Neuronal stem cell (in vitro differentiated cells): ENCODE data around the gene FCGR3B.
"Not testable (repeated sequence)": the region's sequence is repeated elsewhere in the genome, so short reads cannot be mapped to it uniquely, and the experiment has no call there.

Experiments used
- DNase-seq: peaks from one replicate; pipeline ENCODE4 v3.0.0-alpha.2; 2013; ENCODE audit warnings: low spot score
- H2AFZ ChIP-seq: one replicate; pipeline ENCODE4 v1.6.1; 2013; ENCODE audit warnings: mild to moderate bottlenecking, low read length, inconsistent platforms
- H2AK5ac ChIP-seq: 2 replicates; pipeline ENCODE4 v1.6.1; 2013; ENCODE audit warnings: low read depth, mild to moderate bottlenecking, inconsistent platforms, low read length, moderate library complexity, mixed read lengths
- H2BK120ac ChIP-seq: 2 replicates; pipeline ENCODE4 v1.6.1; 2013; ENCODE audit warnings: low read depth, mild to moderate bottlenecking, inconsistent platforms, low read length, moderate library complexity, mixed read lengths
- H2BK12ac ChIP-seq: one replicate; pipeline ENCODE4 v1.6.1; 2013; ENCODE audit warnings: low read length, inconsistent platforms
- H2BK15ac ChIP-seq: 2 replicates; pipeline ENCODE4 v1.6.1; 2013; ENCODE audit warnings: mild to moderate bottlenecking, low read length, inconsistent platforms, mixed read lengths
- H2BK5ac ChIP-seq: one replicate; pipeline ENCODE4 v1.6.1; 2013; ENCODE audit warnings: inconsistent platforms, mild to moderate bottlenecking, low read length, moderate library complexity
- H3K14ac ChIP-seq: one replicate; pipeline ENCODE4 v1.6.1; 2013; ENCODE audit warnings: low read length, inconsistent platforms
- H3K18ac ChIP-seq: 2 replicates; pipeline ENCODE4 v1.6.1; 2013; ENCODE audit warnings: low read length, inconsistent platforms
- H3K23ac ChIP-seq: 2 replicates; pipeline ENCODE4 v1.6.1; 2013; ENCODE audit warnings: low read depth, mild to moderate bottlenecking, mixed read lengths, low read length, inconsistent platforms; ENCODE audit not compliant: poor library complexity
- H3K27ac ChIP-seq: replicated peaks from 3 replicates; pipeline ENCODE4 v1.5.1; 2013; ENCODE audit warnings: low read length, inconsistent platforms
- H3K27me3 ChIP-seq, 3 experiments: 2 replicates each; pipeline ENCODE4 v1.6.1; 2013; ENCODE audit warnings: low read length in 3 of 3, mild to moderate bottlenecking in 2 of 3, inconsistent platforms in 1 of 3, low read depth in 1 of 3, mixed read lengths in 1 of 3, moderate library complexity in 1 of 3; ENCODE audit not compliant: control insufficient read depth in 3 of 3, insufficient read depth in 3 of 3
- H3K36me3 ChIP-seq, 2 donors: replicated peaks in 1 of 2; 2 replicates each; pipeline ENCODE4 v1.6.1; 2013; ENCODE audit warnings: low read length in 2 of 2; ENCODE audit not compliant: control insufficient read depth in 2 of 2, insufficient read depth in 2 of 2
- H3K4ac ChIP-seq: 2 replicates; pipeline ENCODE4 v1.6.1; 2013; ENCODE audit warnings: inconsistent platforms, mild to moderate bottlenecking, low read length, moderate library complexity
- H3K4me1 ChIP-seq, 2 donors: 1 replicate in 1 of 2; 2 replicates in 1 of 2; pipeline ENCODE4 v1.6.1; 2013; ENCODE audit warnings: low read length in 2 of 2, low read depth in 1 of 2; ENCODE audit not compliant: control insufficient read depth in 2 of 2, insufficient read depth in 1 of 2
- H3K4me2 ChIP-seq: one replicate; pipeline ENCODE4 v1.6.1; 2013; ENCODE audit warnings: mild to moderate bottlenecking, low read length, inconsistent platforms; ENCODE audit not compliant: insufficient read depth, poor library complexity, severe bottlenecking
- H3K4me3 ChIP-seq, 2 donors: 2 replicates each; pipeline ENCODE4 v1.5.1; 2013; ENCODE audit warnings: low read length in 2 of 2, mild to moderate bottlenecking in 2 of 2, inconsistent platforms in 1 of 2, moderate library complexity in 1 of 2
- H3K79me1 ChIP-seq: one replicate; pipeline ENCODE4 v1.6.1; 2013; ENCODE audit warnings: low read depth, mild to moderate bottlenecking, inconsistent platforms, low read length, moderate library complexity
- H3K9ac ChIP-seq: one replicate; pipeline ENCODE4 v1.6.1; 2013; ENCODE audit warnings: mild to moderate bottlenecking, low read depth, low read length, inconsistent platforms; ENCODE audit not compliant: poor library complexity
- H3K9me3 ChIP-seq, 2 donors: replicated peaks in 1 of 2; 2 replicates each; pipeline versions ENCODE3 to v1.6.1; 2013; ENCODE audit warnings: low read length in 2 of 2, mild to moderate bottlenecking in 2 of 2, inconsistent platforms in 1 of 2, low read depth in 1 of 2, mixed read lengths in 1 of 2, moderate library complexity in 1 of 2; ENCODE audit not compliant: control insufficient read depth in 2 of 2, insufficient read depth in 1 of 2
- H4K8ac ChIP-seq: one replicate; pipeline ENCODE4 v1.6.1; 2013; ENCODE audit warnings: low read depth, mild to moderate bottlenecking, inconsistent platforms, low read length, moderate library complexity
- H4K91ac ChIP-seq: one replicate; pipeline ENCODE4 v1.6.1; 2013; ENCODE audit warnings: low read length, low read depth, mild to moderate bottlenecking, inconsistent platforms; ENCODE audit not compliant: poor library complexity
- WGBS, 2 donors: extraction: QIAGEN DNeasy Blood & Tissue Kit; methylation state at CpG; one replicate each; pipeline ENCODE4 v1.1.7; 2013; ENCODE audit warnings: missing lambda C conversion rate in 2 of 2, mixed read lengths in 1 of 2; ENCODE audit not compliant: insufficient read length in 2 of 2, insufficient replicate concordance in 1 of 2; ENCODE audit errors: extremely low coverage in 2 of 2; 5-methylcytosine and 5-hydroxymethylcytosine counted together

The FCGR3B gene

DNA sequence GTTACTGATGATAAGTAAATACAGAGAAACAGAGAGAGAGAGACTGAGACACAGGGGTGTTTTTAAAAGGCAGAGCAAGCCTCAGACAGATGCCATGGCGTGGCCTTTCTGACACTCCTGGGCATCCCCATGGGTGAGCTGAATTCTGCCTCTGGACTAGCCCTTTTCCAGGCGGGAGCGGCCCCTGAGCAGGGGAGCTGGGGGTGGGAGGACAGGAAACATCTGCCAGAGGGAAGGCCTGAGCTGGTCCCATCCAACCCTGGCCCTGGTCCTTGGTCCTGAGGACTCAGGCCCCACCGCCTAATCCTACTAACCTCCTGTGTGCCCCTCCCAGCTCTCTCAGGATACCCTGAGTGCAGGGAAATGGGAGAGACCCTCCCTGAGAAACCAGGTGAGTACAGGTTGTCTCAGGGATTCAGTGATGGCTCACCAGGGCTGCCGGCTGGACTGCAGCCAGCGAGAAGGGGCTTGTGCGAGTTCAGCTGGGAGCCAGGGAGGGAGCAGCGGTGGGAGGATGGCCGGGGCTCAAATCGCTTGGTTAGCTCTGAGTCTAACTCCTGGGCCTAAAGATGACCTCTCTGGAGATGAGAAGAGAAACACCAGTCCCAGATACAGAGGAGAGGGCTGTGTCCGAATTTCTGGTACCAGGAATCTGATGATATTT is 37.8 kb downstream of the FCGR3B start:
- not testable (repeated sequence) for H3K9ac ChIP-seq, H3K4ac ChIP-seq, H2BK5ac ChIP-seq, DNase-seq, H3K23ac ChIP-seq, H3K79me1 ChIP-seq, H3K18ac ChIP-seq, H4K8ac ChIP-seq, H3K4me3 ChIP-seq, H2BK12ac ChIP-seq, H3K27me3 ChIP-seq, H2BK15ac ChIP-seq, H2BK120ac ChIP-seq, H3K9me3 ChIP-seq, H3K4me1 ChIP-seq, H2AK5ac ChIP-seq, H2AFZ ChIP-seq, H3K14ac ChIP-seq, H3K4me2 ChIP-seq, H3K36me3 ChIP-seq, H3K27ac ChIP-seq, H4K91ac ChIP-seq
- WGBS, 2 donors, result no CpG with 5 or more reads among the region's 11 CpGs

DNA sequence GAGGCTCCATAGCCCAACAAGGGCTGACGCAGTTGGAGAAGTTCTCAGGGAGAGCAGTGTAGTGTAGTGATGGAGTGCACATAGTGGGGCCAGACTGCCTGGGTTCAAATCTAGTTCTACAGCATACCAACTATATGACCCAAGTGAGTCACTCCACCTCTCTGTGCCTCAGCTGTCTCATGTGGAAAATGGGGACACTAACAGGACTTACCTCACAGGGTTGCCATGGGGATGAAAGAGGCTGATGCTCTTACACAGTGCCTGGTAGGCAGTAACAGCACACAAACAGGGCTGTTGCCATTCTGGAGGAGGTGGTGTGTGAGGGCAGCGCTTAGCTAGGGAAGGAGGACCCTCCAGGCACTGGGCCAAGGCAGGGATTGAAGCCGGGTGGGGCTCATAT is 38.4 kb downstream of the FCGR3B start:
- not testable (repeated sequence) for H2BK15ac ChIP-seq, H4K91ac ChIP-seq, H3K79me1 ChIP-seq, H3K4me2 ChIP-seq, H3K36me3 ChIP-seq, H3K27ac ChIP-seq, H4K8ac ChIP-seq, DNase-seq, H2BK120ac ChIP-seq, H3K14ac ChIP-seq, H3K4me1 ChIP-seq, H2BK5ac ChIP-seq, H3K4me3 ChIP-seq, H3K4ac ChIP-seq, H2AFZ ChIP-seq, H3K23ac ChIP-seq, H3K9ac ChIP-seq, H2BK12ac ChIP-seq, H2AK5ac ChIP-seq, H3K18ac ChIP-seq, H3K27me3 ChIP-seq, H3K9me3 ChIP-seq
- no CpG with 5 or more reads among the region's 3 CpGs for WGBS, 2 donors

DNA sequence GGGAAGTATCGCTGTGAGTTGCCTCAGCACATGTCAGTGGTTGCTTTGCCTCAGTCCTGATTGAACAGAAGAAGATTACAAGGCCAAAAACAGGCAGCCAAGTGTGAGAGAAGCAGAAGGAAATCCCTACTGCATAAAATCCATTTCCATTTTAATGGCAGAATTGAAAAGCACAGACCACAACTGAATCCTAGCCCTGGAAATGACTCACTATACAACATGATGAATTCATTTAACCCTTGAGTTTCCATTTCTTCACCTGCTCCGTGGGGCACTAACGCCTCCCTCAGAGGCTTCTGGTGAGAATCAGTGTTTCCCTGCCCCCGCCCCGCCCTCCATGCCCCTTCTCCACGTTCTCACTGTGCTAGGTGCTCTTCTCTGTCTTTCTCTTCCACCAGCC is 41.1 kb downstream of the FCGR3B start:
- not testable (repeated sequence) for H2AK5ac ChIP-seq, H2BK120ac ChIP-seq, H3K9ac ChIP-seq, H3K36me3 ChIP-seq, H4K91ac ChIP-seq, H3K4me1 ChIP-seq, H3K4ac ChIP-seq, H3K27ac ChIP-seq, H3K4me3 ChIP-seq, H2AFZ ChIP-seq, H3K4me2 ChIP-seq, H3K79me1 ChIP-seq, DNase-seq, H3K9me3 ChIP-seq, H3K14ac ChIP-seq, H3K18ac ChIP-seq, H2BK5ac ChIP-seq, H4K8ac ChIP-seq, H2BK15ac ChIP-seq, H3K23ac ChIP-seq, H2BK12ac ChIP-seq, H3K27me3 ChIP-seq
- WGBS, 2 donors, result no CpG with 5 or more reads among the region's 6 CpGs

DNA sequence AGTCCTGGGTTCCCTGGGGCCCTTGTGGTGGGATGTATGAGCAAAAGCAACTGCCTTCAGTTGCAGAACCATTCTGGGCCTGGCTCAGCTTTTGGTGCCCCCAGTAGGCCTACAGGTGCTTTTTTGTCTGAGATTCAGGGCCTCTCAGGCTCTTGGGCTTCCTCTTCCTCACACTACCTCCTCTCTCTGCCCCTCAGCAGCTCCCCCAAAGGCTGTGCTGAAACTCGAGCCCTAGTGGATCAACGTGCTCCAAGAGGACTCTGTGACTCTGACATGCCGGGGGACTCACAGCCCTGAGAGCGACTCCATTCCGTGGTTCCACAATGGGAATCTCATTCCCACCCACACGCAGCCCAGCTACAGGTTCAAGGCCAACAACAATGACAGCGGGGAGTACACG is 41.6 kb downstream of the FCGR3B start:
- not testable (repeated sequence) for H2BK120ac ChIP-seq, H3K9me3 ChIP-seq, H3K27me3 ChIP-seq, H2BK5ac ChIP-seq, H3K79me1 ChIP-seq, H3K4me2 ChIP-seq, H4K91ac ChIP-seq, H3K23ac ChIP-seq, H3K4me3 ChIP-seq, DNase-seq, H3K4ac ChIP-seq, H3K4me1 ChIP-seq, H2AK5ac ChIP-seq, H3K27ac ChIP-seq, H3K36me3 ChIP-seq, H2BK12ac ChIP-seq, H4K8ac ChIP-seq, H3K14ac ChIP-seq, H3K9ac ChIP-seq, H2BK15ac ChIP-seq, H2AFZ ChIP-seq
- peak overlapping the region; percentile 44 for H3K18ac ChIP-seq
- WGBS, 2 donors, result no CpG with 5 or more reads among the region's 8 CpGs
